Mononuclear cell (primary cell): ENCODE data around the gene USP17L26. TPM values are rescaled to one million over a fixed set of nuclear protein-coding genes. Genes with fewer than 3 reads are reported as not detected.

Source experiments
- total RNA-seq: library from RNA; depleted of rRNA; stranded (reverse); fragments of >200 nt; gene quantifications from one replicate; pipeline ENCODE4 v1.2.3, GENCODE V29; 2012

Gene USP17L26
- total RNA-seq, 1 donor, result not detected

Other genes starting within 250 kb of the USP17L26 start
- gene FAM90A26, start 164.2 kb upstream of the USP17L26 start, total RNA-seq, result not detected
- gene USP17L10, start 124.0 kb upstream of the USP17L26 start, total RNA-seq, result not detected
- not detected for gene USP17L11, start 119.3 kb upstream of the USP17L26 start, total RNA-seq
- gene USP17L12, start 114.5 kb upstream of the USP17L26 start, total RNA-seq, result not detected
- gene USP17L13, start 109.8 kb upstream of the USP17L26 start, total RNA-seq, result not detected
- not detected for gene USP17L15, start 100.3 kb upstream of the USP17L26 start, total RNA-seq
- not detected for gene USP17L17, start 90.8 kb upstream of the USP17L26 start, total RNA-seq
- not detected for gene USP17L18, start 86.0 kb upstream of the USP17L26 start, total RNA-seq
- not detected for gene USP17L19, start 81.3 kb upstream of the USP17L26 start, total RNA-seq
- not detected for gene USP17L20, start 76.5 kb upstream of the USP17L26 start, total RNA-seq
- gene USP17L21, start 71.8 kb upstream of the USP17L26 start, total RNA-seq, result not detected
- not detected for gene USP17L22, start 67.0 kb upstream of the USP17L26 start, total RNA-seq
- gene USP17L24, start 9.5 kb upstream of the USP17L26 start, total RNA-seq, result not detected
- not detected for gene USP17L25, start 4.7 kb upstream of the USP17L26 start, total RNA-seq
- not detected for gene USP17L5, start 4.7 kb downstream of the USP17L26 start, total RNA-seq
- gene USP17L27, start 9.5 kb downstream of the USP17L26 start, total RNA-seq, result not detected
- gene USP17L28, start 14.2 kb downstream of the USP17L26 start, total RNA-seq, result not detected
- gene USP17L29, start 19.0 kb downstream of the USP17L26 start, total RNA-seq, result not detected
- gene USP17L30, start 28.5 kb downstream of the USP17L26 start, total RNA-seq, result not detected
- not detected for gene DEFB131A, start 109.8 kb downstream of the USP17L26 start, total RNA-seq